ENCODE results near the gene CHAF1A.

GRCh38 chr19:4429256-4429655, 26.8 kb downstream of the CHAF1A start:
- no peak for TF ChIP-seq CTCF (IDR thresholded peaks at IDR 0.05)
- no peak for TF ChIP-seq POLR2A (IDR thresholded peaks at IDR 0.05)
